H1 (cell line): ENCODE measurements around the gene TRABD2B. TPM values are rescaled to one million over a fixed set of nuclear protein-coding genes. Genes with fewer than 3 reads are reported as not detected.

Experiments used
- CBX8 ChIP-seq: fragments of 300-800, 300-1000 bp; sonication (generic); IDR thresholded peaks from 2 replicates; pipeline ENCODE4 v1.7.1; 2016; ENCODE audit warnings: low read depth, low read length, borderline replicate concordance
- CREB1 ChIP-seq: IDR thresholded peaks from 2 replicates; pipeline ENCODE4 v1.6.1; 2012; ENCODE audit warnings: inconsistent platforms
- EP300 ChIP-seq, 2 experiments: IDR thresholded peaks; 1 replicate in 1 of 2; 2 replicates in 1 of 2; pipeline ENCODE4 v1.6.1; 2011 to 2012; ENCODE audit warnings: low read depth in 2 of 2, low read length in 2 of 2, mild to moderate bottlenecking in 2 of 2, borderline replicate concordance in 1 of 2, inconsistent platforms in 1 of 2, moderate library complexity in 1 of 2
- HDAC2 ChIP-seq, 2 experiments: fragments of 300-600 bp in 1 of 2; sonication (generic) in 1 of 2; IDR thresholded peaks; 2 replicates each; pipeline ENCODE4 v1.6.1; 2011 to 2012; ENCODE audit warnings: low read depth in 2 of 2, low read length in 2 of 2, mild to moderate bottlenecking in 2 of 2, moderate library complexity in 2 of 2, borderline replicate concordance in 1 of 2, inconsistent platforms in 1 of 2
- POLR2A ChIP-seq, 2 experiments: IDR thresholded peaks; 1 replicate in 1 of 2; 2 replicates in 1 of 2; pipeline ENCODE4 v1.6.1; 2011; ENCODE audit warnings: low read depth in 2 of 2, low read length in 2 of 2, mild to moderate bottlenecking in 2 of 2; ENCODE audit errors: control extremely low read depth in 1 of 2
- RAD21 ChIP-seq, 2 experiments: IDR thresholded peaks in 1 of 2; conservative IDR thresholded peaks in 1 of 2; 2 replicates each; pipeline ENCODE4 v1.6.1; 2011; ENCODE audit warnings: low read depth in 2 of 2, low read length in 2 of 2, improper control_type of control experiment in 1 of 2, inconsistent platforms in 1 of 2, mild to moderate bottlenecking in 1 of 2, moderate library complexity in 1 of 2
- RBBP5 ChIP-seq: IDR thresholded peaks from 2 replicates; pipeline ENCODE4 v1.7.1; 2012; ENCODE audit warnings: low read depth, mild to moderate bottlenecking, inconsistent platforms, low read length, moderate library complexity, borderline replicate concordance
- polyA plus RNA-seq, 7 experiments: library from polyadenylated mRNA; depleted of rRNA in 3 of 7; stranded (reverse) in 5 of 7; unstranded in 2 of 7; fragments of >200 nt in 5 of 7; fragments of 200-250 nt in 2 of 7; gene quantifications; 1 replicate in 5 of 7; 2 replicates in 1 of 7; 4 replicates in 1 of 7; pipeline versions ENCODE4 v1.2.1 to v1.2.3, GENCODE V29; 2011 to 2013; ENCODE audit warnings: missing spikeins in 2 of 7, mixed read lengths in 2 of 7
- total RNA-seq: library from RNA; stranded (reverse); fragmentation: NEBNext Ultra II Directional; extraction: Animal tissue kit (Norgen Biotek cat#: 25700); gene quantifications from 2 replicates; pipeline ENCODE4 v1.2.1, GENCODE V29; 2021
- TF ChIP-seq, protein P1 (sequence below): fragments of 300-600 bp; sonication (generic); IDR thresholded peaks from 2 replicates; pipeline ENCODE4 v1.7.1; 2012; ENCODE audit warnings: low read length, moderate library complexity, mild to moderate bottlenecking, inconsistent platforms; ENCODE audit not compliant: insufficient replicate concordance

TRABD2B gene
- total and polyA plus RNA-seq, 2 of the 8 experiments (the other 6 are each of a cell fraction or from before 2014, with no cell fraction given), result 0.95 to 3.4 TPM

DNA sequence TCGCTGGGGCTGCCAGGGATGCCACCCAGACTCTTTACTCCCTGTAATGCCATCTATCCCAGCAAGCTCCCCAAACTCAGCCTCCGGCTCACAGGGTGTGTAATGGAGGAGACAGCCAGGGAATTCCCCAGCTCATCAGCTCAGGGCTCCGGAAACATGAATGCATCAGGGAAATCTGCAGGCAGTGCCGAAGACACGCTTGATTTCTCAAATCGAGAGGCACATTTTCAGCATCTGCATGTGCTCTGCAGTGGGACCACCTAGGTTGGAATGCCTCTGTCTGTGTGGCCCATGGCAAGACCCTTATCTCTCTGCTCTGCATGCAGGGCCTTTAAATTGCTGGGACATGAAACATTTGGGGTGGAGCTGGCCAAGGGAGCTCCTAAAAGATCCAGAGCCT lies 170.1 kb downstream of the TRABD2B start (continued):
- TF ChIP-seq, protein P1, sequence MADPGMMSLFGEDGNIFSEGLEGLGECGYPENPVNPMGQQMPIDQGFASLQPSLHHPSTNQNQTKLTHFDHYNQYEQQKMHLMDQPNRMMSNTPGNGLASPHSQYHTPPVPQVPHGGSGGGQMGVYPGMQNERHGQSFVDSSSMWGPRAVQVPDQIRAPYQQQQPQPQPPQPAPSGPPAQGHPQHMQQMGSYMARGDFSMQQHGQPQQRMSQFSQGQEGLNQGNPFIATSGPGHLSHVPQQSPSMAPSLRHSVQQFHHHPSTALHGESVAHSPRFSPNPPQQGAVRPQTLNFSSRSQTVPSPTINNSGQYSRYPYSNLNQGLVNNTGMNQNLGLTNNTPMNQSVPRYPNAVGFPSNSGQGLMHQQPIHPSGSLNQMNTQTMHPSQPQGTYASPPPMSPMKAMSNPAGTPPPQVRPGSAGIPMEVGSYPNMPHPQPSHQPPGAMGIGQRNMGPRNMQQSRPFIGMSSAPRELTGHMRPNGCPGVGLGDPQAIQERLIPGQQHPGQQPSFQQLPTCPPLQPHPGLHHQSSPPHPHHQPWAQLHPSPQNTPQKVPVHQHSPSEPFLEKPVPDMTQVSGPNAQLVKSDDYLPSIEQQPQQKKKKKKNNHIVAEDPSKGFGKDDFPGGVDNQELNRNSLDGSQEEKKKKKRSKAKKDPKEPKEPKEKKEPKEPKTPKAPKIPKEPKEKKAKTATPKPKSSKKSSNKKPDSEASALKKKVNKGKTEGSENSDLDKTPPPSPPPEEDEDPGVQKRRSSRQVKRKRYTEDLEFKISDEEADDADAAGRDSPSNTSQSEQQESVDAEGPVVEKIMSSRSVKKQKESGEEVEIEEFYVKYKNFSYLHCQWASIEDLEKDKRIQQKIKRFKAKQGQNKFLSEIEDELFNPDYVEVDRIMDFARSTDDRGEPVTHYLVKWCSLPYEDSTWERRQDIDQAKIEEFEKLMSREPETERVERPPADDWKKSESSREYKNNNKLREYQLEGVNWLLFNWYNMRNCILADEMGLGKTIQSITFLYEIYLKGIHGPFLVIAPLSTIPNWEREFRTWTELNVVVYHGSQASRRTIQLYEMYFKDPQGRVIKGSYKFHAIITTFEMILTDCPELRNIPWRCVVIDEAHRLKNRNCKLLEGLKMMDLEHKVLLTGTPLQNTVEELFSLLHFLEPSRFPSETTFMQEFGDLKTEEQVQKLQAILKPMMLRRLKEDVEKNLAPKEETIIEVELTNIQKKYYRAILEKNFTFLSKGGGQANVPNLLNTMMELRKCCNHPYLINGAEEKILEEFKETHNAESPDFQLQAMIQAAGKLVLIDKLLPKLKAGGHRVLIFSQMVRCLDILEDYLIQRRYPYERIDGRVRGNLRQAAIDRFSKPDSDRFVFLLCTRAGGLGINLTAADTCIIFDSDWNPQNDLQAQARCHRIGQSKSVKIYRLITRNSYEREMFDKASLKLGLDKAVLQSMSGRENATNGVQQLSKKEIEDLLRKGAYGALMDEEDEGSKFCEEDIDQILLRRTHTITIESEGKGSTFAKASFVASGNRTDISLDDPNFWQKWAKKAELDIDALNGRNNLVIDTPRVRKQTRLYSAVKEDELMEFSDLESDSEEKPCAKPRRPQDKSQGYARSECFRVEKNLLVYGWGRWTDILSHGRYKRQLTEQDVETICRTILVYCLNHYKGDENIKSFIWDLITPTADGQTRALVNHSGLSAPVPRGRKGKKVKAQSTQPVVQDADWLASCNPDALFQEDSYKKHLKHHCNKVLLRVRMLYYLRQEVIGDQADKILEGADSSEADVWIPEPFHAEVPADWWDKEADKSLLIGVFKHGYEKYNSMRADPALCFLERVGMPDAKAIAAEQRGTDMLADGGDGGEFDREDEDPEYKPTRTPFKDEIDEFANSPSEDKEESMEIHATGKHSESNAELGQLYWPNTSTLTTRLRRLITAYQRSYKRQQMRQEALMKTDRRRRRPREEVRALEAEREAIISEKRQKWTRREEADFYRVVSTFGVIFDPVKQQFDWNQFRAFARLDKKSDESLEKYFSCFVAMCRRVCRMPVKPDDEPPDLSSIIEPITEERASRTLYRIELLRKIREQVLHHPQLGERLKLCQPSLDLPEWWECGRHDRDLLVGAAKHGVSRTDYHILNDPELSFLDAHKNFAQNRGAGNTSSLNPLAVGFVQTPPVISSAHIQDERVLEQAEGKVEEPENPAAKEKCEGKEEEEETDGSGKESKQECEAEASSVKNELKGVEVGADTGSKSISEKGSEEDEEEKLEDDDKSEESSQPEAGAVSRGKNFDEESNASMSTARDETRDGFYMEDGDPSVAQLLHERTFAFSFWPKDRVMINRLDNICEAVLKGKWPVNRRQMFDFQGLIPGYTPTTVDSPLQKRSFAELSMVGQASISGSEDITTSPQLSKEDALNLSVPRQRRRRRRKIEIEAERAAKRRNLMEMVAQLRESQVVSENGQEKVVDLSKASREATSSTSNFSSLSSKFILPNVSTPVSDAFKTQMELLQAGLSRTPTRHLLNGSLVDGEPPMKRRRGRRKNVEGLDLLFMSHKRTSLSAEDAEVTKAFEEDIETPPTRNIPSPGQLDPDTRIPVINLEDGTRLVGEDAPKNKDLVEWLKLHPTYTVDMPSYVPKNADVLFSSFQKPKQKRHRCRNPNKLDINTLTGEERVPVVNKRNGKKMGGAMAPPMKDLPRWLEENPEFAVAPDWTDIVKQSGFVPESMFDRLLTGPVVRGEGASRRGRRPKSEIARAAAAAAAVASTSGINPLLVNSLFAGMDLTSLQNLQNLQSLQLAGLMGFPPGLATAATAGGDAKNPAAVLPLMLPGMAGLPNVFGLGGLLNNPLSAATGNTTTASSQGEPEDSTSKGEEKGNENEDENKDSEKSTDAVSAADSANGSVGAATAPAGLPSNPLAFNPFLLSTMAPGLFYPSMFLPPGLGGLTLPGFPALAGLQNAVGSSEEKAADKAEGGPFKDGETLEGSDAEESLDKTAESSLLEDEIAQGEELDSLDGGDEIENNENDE, result no peak
- TF ChIP-seq CBX8 (no peak), CREB1 (no peak), RBBP5 (no peak), POLR2A (IDR thresholded peaks at IDR 0.05; ENCODE audit: control extremely low read depth in 1 of 2, low read depth in 2 of 2, low read length in 2 of 2) (no peak), RAD21 (IDR thresholded peaks at IDR 0.05 in 1 of 2, conservative IDR thresholded peaks at IDR 0.05 in 1 of 2; ENCODE audit: low read depth in 2 of 2, low read length in 2 of 2) (no peak), HDAC2 (IDR thresholded peaks at IDR 0.05; ENCODE audit: borderline replicate concordance in 1 of 2, low read depth in 2 of 2, low read length in 2 of 2) (no peak), EP300 (IDR thresholded peaks at IDR 0.05; ENCODE audit: borderline replicate concordance in 1 of 2, low read depth in 2 of 2, low read length in 2 of 2) (no peak)
